ENCODE data around the gene MLH3. TPM values are rescaled to one million over a fixed set of nuclear protein-coding genes. Genes with fewer than 3 reads are reported as not detected.
"Not testable (repeated sequence)": the region's sequence is repeated elsewhere in the genome, so short reads cannot be mapped to it uniquely, and the experiment has no call there.

MLH3 gene
- polyA plus RNA-seq, 3 donors = 34.9 to 44.2 (median 43.0) TPM

DNA sequence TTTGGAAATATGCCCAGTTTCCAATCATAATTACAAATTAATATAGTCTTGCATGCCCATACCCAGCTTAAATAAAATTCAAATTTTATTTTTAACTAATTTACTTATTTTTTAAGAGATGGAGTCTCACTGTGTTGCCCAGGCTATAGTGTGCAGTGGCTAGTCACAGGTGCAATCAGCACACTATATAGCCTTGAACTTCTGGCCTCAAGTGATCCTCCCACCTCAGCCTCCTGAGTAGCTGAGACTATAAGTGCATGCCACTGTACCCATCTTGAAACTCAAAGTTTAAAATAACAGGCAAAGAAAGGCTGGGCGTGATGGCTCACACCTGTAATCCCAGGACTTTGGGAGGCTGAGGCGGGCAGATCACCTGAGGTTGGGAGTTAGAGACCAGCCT lies 10.3 kb downstream of the MLH3 start:
- no peak for DNase-seq

DNA sequence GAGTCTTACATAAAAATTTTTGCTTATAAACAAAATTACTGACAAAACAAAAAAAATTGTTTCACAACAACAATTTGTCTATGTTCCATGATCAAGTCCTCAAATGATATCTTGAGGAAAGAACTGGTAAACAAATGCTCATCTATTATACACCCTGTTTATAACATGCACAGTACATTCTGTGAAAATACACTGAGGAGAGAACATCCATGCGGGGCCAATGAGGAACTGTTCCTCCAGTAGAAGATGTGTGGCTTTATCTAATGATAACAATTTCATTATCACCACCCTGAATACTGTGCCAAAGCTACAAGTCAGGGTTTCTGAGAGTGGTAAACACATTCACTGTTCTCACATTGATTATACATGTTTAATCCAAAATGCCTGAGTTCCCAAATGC lies 10.8 kb downstream of the MLH3 start:
- no peak for DNase-seq

DNA sequence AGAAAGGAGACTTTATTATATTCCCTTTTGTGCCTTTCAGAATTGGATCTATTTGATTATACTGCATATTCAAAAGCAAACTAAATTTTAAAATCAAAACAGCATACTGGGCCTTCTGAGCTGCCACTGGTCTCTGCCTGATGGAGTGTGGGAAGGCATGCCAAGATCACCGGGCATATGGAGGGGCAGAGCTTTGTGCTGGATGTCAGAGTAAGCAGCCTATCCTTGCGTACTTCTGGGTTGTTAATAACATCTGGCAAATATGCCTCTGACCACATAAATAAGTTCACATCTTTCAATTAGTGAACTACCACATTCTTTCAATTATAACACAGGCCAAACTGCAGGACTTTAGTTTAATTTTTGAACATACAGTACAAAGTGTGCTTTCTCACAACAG lies 18.3 kb downstream of the MLH3 start:
- no peak for DNase-seq

DNA sequence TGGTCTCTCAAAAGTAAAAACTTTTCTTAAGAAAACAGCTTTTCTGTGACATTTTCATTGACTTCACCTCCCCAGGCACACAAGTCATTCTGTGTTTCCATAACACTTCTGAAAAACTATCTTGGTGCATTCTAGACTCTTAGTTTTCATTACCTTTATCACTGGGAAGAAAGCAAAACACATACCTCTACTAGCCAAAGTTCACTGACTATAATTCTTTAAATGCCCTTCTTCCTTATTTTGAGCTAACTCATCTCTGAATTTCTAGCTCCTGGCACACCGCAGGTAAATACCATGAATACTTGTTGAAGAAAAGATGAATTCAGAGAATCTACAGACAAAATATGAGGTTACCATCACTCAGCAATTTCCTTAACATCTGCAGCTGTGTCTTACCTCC lies 21.1 kb downstream of the MLH3 start:
- no peak for DNase-seq

DNA sequence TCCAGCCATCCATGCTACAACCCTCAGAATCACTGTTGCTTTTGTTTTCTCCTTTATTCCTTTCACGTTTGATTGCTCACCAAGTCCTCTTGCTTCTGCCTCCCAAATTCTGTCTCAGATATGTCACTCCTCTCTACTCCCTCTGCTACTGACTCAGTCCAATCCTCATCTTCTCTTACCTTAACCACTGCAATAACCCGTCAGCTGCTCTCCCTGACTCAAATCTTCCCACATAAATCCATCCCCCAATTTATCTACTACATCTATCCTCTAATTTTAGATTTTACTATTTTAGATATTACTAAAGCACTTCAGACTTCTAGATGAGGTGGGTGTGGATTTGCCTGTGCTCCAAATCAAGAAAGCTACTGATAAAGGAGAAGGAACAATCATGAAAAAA lies 25.4 kb downstream of the MLH3 start:
- no peak for DNase-seq

DNA sequence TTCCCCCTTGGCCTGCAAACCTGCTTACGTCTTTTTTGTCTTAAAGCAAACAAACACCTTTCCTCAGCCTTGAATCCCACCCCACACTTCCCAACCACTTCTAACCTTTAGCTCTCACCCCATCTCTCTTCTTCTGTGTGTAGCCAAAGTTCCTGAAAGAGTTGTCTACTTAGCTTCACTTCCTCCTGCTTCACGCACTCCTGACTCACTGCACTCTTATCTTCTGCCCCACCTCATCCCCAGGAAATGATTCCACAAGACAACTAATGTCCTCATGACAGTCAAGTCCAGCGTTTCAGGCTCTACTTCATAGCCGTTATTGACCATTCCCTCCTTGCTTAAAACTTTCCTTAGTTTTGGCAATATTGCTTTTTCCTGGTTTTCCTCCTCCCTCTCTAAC lies 26.2 kb downstream of the MLH3 start:
- no peak for DNase-seq

DNA sequence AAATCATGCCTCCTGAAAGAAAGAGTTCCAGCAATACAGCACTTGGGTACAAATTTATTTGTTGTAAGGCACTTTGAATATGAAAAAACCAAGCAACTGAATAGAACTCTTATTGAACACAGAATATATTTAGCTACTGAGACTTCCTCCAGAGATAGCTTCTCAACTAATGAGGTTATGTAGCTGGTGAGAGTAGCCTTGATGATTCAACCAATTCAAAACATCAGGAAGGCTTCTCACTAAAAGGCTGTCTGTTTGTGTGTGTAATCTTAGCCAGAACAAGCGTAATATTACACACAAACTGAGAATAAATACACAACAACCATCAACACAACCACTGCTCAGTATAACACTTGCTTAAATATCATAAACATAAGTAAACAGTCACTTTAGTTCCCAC lies 28.2 kb downstream of the MLH3 start:
- DNase-seq = no peak

DNA sequence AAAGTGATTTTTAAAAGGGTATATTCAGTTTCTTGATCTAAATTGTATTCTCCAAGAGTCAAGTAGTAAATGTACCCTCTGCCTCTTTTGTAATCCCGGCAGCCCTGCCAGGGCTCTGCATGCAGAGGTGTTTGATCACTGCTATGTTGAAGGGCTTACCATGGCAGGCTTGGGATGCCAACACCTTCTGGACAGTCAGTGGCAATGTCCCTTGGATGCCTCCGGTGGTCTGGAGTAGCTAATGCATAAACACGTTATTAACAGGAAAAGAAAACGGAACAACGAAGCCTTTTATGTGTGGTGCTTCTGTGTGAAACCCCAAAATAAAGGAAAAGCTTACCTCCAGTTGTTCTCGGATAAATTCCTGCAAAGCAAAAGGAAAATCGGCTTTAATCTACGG lies 28.6 kb downstream of the MLH3 start:
- no peak for DNase-seq

DNA sequence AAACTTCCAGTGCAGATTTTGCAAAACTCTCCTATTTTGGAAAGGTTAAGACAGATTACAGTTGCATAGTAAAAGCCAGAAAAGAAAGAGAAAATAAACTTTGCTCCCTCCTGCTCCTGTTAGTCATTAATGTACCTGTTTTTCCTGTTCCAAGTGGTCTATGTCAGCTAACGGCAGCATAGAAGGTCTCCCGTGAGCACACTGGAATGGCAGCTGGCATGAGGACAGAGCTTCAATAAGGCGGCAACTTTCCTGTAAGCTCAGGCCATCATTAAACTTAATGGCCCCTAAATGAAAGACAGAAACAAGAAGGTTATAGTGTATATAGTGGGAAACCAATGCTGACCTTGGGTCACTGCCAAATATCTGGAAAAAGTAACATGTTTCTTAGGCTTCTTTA lies 32.6 kb downstream of the MLH3 start:
- peak; percentile 66 for DNase-seq

DNA sequence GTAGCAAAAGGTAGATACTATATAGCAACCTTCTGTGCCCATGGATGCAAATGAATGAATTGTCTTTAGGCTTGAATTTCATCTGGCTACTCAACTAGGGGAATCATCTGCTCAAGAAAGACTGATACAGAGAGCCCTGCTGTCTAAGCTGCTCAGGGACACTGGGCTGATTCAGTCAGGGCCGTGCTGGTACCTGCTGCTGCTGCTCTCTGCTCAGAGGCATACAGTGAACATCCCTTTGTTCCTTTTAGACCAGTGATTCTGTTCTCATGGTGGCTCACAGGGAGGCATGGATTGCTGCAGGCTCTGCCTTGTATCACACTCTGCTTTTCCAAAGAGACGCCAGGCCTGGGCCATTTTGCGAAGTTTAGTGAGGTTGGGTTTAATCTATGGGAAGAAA lies 34.5 kb downstream of the MLH3 start:
- DNase-seq = no peak

DNA sequence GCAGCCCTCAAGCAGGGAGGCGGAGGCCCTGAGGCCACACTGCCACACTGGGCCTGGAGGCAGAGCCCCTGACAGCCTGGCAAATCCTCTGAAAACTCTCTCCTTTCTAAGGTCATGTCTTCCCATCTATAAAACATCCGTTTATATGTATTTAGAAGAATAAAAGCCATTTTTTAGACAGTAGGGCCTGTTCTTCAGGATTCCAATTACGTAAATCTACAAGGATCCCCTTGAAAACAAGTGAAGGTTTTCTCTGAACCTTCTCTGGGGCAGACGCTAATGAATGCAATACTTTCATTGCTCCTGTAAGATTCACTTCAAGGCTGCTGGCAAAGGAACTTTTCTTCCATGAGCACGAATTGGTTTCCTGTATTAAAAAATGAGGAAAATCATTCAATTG lies 35.8 kb downstream of the MLH3 start:
- no peak for DNase-seq

DNA sequence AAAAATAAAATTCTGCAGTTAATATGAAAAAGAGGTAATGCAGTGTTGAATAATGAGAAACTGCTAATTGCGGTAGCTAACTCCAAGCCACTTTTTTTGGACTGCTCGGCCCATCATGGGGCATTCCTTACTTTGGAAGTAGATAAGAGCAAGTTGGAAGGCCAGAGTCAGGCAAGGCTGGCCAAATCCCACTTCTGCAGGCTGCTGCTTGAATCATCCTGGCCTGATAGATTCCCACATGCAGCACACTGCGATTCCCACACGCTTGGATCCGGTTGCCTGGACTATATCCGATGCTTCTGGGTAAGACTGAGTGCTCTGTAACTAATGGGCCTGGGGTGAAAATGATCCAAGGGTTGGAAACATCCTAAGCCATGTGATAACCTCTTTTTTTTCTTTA lies 38.0 kb downstream of the MLH3 start:
- DNase-seq = no peak

DNA sequence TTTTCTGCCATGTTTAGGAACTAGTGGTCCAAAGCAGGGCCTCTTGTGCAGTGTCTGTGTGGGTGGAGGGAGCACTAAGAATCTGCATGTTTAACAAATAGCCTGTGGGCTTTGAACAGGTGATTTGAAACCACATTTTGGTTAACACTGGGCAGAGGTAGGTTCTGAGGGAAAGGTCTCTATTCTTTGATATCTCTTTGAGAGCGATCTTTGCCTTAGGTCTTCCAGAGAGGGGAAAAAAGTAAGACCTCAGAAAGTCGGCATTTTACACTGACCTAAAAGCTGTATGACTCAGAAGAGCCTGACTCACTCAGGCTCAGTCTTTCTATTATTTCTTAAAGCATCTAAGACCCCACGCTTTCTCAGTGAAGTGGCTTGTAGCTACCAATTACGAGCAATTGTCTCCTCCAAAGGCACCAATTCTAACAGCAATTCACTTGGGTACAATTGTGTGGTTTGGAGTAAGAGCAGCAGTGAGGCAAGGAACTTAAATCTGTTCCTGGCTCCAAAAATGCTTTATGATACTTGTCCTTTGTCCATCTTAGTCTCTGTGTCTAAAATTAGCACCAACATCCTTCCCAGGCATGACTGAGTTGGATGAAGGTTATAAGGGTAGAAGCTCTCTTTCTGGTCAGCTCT lies 39.8 kb downstream of the MLH3 start:
- no peak for DNase-seq

DNA sequence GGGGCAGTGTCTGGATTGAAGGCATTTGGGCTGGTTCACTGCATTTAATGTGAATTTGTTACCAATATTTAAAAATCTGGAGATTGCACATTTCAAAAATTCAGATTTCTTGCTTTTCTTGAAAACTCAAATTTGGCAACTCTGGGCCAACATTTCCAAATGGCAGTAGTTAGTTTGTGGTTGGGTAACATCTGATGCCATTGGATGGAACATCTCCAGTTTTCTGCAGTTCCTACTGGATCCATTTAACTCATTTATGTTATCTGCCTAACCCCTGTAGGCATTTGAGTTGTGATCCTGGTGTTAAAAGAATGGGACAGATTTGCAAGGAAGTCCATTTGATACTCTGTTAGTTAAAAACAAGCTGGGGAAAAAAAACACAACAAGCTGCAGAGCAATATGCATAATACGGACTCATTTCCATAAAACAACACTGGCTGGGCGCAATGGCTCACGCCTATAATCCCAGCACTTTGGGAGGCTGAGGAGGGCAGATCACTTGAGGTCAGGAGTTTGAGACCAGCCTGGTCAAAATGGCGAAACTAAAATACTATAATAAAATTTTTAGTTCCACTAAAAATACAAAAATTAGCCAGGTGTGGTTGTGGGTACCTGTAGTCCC lies 40.7 kb downstream of the MLH3 start:
- no peak for DNase-seq

DNA sequence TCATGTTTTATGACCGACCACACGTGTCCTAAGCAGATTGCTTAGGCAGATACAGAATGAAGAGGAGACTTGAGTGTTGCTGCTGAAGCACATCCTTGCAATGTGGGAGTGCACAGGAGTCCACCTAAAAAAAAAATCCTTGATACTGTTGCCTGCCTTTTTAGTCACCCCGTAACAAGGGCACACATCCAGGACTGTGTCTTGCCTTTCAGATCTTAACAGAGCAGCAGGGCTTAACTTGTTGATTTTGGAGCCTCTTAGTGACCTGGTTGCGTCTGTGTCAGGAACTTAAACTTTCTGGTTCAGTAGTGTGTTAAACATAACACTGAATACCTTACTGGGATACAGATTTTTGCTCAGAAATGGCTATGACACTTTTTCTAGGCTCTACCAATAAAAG lies 42.1 kb downstream of the MLH3 start:
- no peak for DNase-seq

DNA sequence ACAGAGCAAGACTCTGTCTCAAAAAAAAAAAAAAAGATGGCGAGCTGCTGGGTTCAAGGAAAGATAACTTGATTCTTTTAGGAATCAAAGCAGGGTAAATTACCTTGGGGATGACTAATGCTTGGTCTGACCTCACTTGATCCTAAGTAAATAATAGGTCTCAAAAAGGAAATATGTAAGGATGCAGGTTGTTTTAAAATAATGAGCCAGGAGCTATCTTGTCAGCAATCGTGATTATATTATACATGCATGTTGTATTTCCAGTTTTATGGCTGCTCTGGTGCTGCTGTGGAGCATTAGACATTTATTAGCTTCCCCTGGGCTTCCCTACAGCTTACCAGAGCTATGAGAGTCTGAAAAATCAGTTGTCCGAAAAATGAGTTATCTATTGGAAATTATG lies 45.9 kb downstream of the MLH3 start:
- no peak for DNase-seq

DNA sequence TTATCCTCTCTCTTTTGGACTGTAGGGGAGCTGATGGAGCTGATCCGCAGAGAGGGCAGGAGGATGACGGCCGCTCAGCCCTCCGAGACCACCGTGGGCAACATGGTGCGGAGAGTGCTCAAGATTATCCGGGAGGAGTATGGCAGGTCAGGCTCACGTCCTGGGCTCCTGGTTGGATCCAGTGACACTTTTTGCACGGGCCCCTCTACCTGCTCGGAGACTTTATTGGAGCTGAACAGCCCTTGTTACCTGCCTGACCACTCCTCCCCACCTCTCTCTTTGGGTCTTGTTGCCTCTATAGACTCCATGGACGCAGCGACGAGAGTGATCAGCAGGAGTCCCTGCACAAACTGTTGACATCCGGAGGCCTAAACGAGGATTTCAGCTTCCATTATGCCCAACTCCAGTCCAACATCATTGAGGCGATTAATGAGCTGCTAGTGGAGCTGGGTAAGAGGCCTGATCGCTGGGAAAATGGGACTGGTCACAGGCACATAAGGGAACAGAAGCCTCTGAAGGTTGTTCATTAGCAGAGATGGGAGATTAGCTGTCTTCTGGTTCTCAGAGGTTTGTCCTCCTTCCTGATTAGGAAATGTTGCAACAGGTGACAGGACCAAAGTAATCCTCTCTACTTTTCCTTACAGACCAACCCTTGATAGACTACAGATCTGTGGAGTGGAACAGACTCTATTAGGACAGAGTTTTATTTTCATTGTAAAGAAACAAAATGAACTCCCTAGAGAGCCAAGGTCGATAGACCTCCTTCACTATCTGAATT lies 47.8 kb downstream of the MLH3 start:
- no peak for DNase-seq

DNA sequence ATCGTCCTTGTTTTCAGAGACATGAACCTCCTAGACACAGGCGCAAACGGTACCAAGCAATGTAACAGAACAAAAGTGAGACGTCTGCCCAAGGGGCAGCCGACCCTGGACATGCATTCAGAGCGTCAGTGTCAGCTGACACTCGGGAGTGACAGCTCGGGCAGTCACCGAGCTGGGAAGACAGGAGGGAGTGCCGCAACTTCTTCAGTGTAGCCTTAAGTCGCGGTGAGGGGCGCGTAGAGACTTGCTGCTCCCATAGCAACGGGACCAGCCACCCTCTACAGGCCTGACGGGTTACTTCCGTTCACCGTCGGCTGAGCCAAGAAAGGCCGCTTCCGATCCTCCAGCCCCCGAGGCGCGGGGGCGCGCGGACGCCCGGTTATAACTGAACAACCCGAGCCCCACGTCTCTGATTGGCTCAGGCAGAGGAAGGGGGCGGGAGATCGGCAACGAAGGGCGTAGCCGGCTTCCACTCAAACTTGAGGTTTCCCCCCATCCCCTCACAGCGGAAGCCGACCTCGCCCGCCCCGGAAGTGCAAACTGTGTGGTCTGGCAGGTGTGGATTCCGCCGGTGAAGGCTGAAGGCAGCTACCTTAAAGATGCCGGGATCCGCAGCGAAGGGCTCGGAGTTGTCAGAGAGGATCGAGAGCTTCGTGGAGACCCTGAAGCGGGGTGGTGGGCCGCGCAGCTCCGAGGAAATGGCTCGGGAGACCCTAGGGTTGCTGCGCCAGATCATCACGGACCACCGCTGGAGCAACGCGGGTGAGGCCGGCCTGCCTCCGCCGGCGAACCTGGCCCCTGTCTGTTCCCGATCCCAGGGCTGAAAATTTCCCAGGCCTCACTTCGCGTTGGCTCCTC lies 48.6 kb downstream of the MLH3 start, which contains the start of gene EIF2B2:
EIF2B2 (plus strand) TSS at position 530 of the 858 bp plus-strand sequence; CDS start at position 600, 70 bp downstream.
- DNase-seq = peak; percentile 98

DNA sequence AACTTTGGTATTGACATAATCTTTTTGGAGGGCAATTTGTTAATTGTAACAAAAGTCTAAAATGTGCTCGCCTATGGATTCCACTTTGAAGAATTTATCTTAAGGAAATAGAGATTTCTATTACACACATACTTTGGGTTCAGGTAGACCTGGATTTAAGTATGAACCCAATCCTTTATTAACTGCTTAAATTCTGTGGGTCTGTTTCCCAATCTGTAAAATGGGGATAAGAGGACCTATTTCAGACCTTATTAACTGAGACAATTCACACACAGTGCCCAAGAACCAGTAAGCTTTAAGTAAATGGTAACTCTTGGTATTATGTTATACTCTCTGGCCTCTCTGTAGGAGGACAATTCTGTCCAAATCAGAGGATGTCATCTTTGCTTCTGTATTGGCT lies 49.4 kb downstream of the MLH3 start:
- no peak for DNase-seq

DNA sequence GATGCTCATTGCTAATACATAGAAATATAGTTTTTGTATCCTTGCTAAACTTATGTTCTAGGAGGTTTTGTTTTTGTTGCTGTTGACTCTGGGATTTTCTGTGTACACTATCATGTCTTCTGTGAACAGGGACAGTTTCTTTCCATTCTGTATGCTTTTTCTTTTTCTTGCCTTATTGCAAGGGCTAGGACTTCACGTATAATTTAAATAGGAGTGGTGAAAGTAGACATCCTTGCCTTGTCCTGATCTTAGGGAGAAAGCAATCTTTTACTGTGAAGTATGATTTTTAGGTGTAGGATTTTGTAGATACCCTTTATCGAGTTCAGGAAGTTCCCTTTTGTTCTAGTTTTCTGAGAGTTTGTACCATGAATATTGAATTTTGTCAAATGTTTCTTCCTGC lies 50.0 kb downstream of the MLH3 start:
- no peak for DNase-seq

DNA sequence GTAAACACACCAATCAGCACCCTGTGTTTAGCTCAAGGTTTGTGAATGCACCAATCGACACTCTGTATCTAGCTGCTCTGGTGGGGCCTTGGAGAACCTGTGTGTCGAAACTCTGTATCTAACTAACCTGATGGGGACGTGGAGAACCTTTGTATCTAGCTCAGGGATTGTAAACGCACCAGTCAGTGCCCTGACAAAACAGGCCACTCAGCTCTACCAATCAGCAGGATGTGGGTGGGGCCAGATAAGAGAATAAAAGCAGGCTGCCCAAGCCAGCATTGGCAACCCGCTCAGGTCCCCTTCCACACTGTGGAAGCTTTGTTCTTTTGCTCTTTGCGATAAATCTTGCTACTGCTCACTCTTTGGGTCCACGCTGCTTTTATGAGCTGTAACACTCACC lies 55.5 kb downstream of the MLH3 start:
- not testable (repeated sequence) for DNase-seq

DNA sequence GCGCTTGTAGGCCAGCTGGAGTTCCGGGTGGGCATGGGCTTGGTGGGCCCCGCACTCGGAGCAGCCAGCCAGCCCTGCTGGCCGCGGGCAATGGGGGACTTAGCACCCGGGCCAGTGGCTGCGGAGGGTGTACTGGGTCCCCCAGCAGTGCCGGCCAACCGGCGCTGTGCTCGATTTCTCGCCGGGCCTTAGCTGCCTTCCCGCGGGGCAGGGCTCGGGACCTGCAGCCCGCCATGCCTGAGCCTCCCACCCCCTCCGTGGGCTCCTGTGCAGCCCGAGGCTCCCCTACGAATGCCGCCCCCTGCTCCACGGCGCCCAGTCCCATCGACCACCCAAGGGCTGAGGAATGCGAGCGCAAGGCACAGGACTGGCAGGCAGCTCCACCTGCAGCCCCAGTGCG lies 57.1 kb downstream of the MLH3 start:
- not testable (repeated sequence) for DNase-seq
